Glutamatergic neuron (in vitro differentiated cells): Measurements from ENCODE around the gene CASTOR1. TPM values are rescaled to one million over a fixed set of nuclear protein-coding genes. Genes with fewer than 3 reads are reported as not detected.

ENCODE experiments used
- DNase-seq: peaks from one replicate; pipeline ENCODE4 v3.0.0; 2022
- H3K27ac Mint-ChIP-seq: one replicate; pipeline ENCODE4 v1.8.0; 2020; ENCODE audit warnings: mild to moderate bottlenecking, mixed read lengths, inconsistent platforms; ENCODE audit not compliant: unreplicated experiment
- H3K27me3 Mint-ChIP-seq: one replicate; pipeline ENCODE4 v1.8.0; 2020; ENCODE audit warnings: mild to moderate bottlenecking, moderate library complexity, mixed read lengths, inconsistent platforms; ENCODE audit not compliant: unreplicated experiment
- H3K36me3 Mint-ChIP-seq: one replicate; pipeline ENCODE4 v1.8.0; 2020; ENCODE audit warnings: mild to moderate bottlenecking, mixed read lengths, inconsistent platforms; ENCODE audit not compliant: unreplicated experiment
- H3K4me1 Mint-ChIP-seq: one replicate; pipeline ENCODE4 v1.8.0; 2020; ENCODE audit warnings: mild to moderate bottlenecking, low read depth, mixed read lengths, inconsistent platforms; ENCODE audit not compliant: unreplicated experiment
- H3K4me3 Mint-ChIP-seq: one replicate; pipeline ENCODE4 v1.8.0; 2020; ENCODE audit warnings: mild to moderate bottlenecking, mixed read lengths, inconsistent platforms; ENCODE audit not compliant: unreplicated experiment
- H3K9me3 Mint-ChIP-seq: one replicate; pipeline ENCODE4 v1.8.0; 2020; ENCODE audit warnings: mild to moderate bottlenecking, moderate library complexity, mixed read lengths, inconsistent platforms; ENCODE audit not compliant: unreplicated experiment
- CTCF ChIP-seq: fragments of 200-600 bp; sonication (generic); IDR thresholded peaks from one replicate; pipeline ENCODE4 v1.5.0; 2021; ENCODE audit not compliant: partially characterized antibody, unreplicated experiment
- total RNA-seq: library from RNA; stranded (reverse); fragmentation: NEBNext Ultra II Directional; extraction: Animal tissue kit (Norgen Biotek cat#: 25700); gene quantifications from one replicate; pipeline ENCODE4 v1.2.1, GENCODE V29; 2021; ENCODE audit not compliant: unreplicated experiment

CASTOR1 gene
- total RNA-seq, 1 donor from 2014 or later = 4.5 TPM

GRCh38 chr22:30245181-30245984 is 43.9 kb downstream of the CASTOR1 start:
- peak overlapping the region; percentile 95 for H3K4me3 Mint-ChIP-seq
- no peak overlapping the region for H3K27ac Mint-ChIP-seq
- peaks cover 4% of the 10 kb centered on the region for H3K9me3 Mint-ChIP-seq
- no peak for TF ChIP-seq CTCF
- DNase-seq = no peak
- H3K36me3 Mint-ChIP-seq = no peaks in the 10 kb centered on the region
- H3K27me3 Mint-ChIP-seq = peaks cover 10% of the 10 kb centered on the region
- H3K4me1 Mint-ChIP-seq = no peaks in the 10 kb centered on the region

- DNase-seq = no peak
- H3K4me1 Mint-ChIP-seq = no peaks in the 10 kb centered on the region
- H3K36me3 Mint-ChIP-seq = no peaks in the 10 kb centered on the region
- no peak overlapping the region for H3K4me3 Mint-ChIP-seq
- no peak for TF ChIP-seq CTCF
- no peak overlapping the region for H3K27ac Mint-ChIP-seq
- peaks cover 10% of the 10 kb centered on the region for H3K27me3 Mint-ChIP-seq
- peaks cover 4% of the 10 kb centered on the region for H3K9me3 Mint-ChIP-seq
Measured at GRCh38 chr22:30244641-30245040, 44.7 kb downstream of the CASTOR1 start.

- no peak for DNase-seq
- Mint-ChIP-seq H3K4me3 (no peak overlapping the region), H3K27ac (no peak overlapping the region), H3K27me3 (peaks cover 10% of the 10 kb centered on the region), H3K36me3 (no peaks in the 10 kb centered on the region), H3K9me3 (peaks cover 4% of the 10 kb centered on the region), H3K4me1 (no peaks in the 10 kb centered on the region)
- TF ChIP-seq CTCF = no peak
Measured at GRCh38 chr22:30244066-30244465, 45.2 kb downstream of the CASTOR1 start.

- no peak overlapping the region for H3K4me3 Mint-ChIP-seq
- TF ChIP-seq CTCF = no peak
- H3K27me3 Mint-ChIP-seq = peaks cover 10% of the 10 kb centered on the region
- H3K9me3 Mint-ChIP-seq = peaks cover 4% of the 10 kb centered on the region
- peaks cover 4% of the 10 kb centered on the region for H3K4me1 Mint-ChIP-seq
- DNase-seq = no peak
- H3K27ac Mint-ChIP-seq = no peak overlapping the region
- no peaks in the 10 kb centered on the region for H3K36me3 Mint-ChIP-seq
Measured at GRCh38 chr22:30243661-30244060, 45.6 kb downstream of the CASTOR1 start.

- H3K9me3 Mint-ChIP-seq = no peaks in the 10 kb centered on the region
Measured at GRCh38 chr22:30241576-30242371, 47.5 kb downstream of the CASTOR1 start.

More at GRCh38 chr22:30241576-30242371, 47.5 kb downstream of the CASTOR1 start:
- peaks cover 6% of the 10 kb centered on the region for H3K4me1 Mint-ChIP-seq
- no peak overlapping the region for H3K27ac Mint-ChIP-seq
- H3K36me3 Mint-ChIP-seq = no peaks in the 10 kb centered on the region
- H3K27me3 Mint-ChIP-seq = peaks cover 10% of the 10 kb centered on the region
- H3K4me3 Mint-ChIP-seq = no peak overlapping the region
- DNase-seq = no peak
- no peak for TF ChIP-seq CTCF
